GM12892 (cell line): ENCODE results near the gene TP53RK.

ENCODE experiments used
- POLR2A ChIP-seq: IDR thresholded peaks from 2 replicates; pipeline ENCODE4 v1.6.1; 2011; ENCODE audit warnings: low read depth, low read length, control low read depth
- POLR2AphosphoS5 ChIP-seq: IDR thresholded peaks from 2 replicates; pipeline ENCODE4 v1.6.1; 2011; ENCODE audit warnings: low read depth, low read length, control low read depth

DNA sequence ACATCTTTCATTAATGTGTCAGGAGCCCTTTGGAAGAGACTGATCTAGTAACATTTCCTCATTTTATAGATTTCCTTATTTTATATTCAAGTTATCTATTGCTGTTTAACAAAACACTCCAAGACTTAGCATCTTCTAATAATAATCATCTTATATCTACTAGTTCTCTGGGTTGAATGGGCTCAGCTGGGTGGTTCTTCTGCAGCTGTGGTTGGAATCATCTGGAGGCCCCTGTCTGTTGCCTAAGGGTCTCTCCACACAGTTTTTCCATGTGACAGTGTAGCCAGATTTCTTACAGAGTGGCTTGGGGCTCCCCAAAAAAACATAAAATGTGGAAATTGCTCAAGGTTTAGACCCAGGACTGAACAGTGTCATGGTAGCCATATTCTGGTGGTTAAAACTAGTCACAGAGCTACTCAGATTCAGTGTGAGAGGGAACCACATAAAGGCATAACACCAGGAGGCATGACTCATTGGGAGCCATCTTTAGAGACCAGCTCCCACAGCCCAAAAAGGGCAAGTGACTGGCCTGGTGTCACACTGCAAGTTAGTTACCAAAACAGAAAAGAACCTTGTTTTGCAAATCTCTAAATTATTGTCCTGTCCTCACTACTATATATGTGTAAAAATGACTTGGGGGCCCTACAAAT, 31.7 kb upstream of the TP53RK start:
- TF ChIP-seq POLR2A (no peak), POLR2AphosphoS5 (no peak)
